Neural cell (in vitro differentiated cells): Measurements from ENCODE around the gene SRRM2.

Experiments used
- CTCF ChIP-seq: fragments of 450-650 bp; IDR thresholded peaks from 2 replicates; pipeline ENCODE4 v1.5.1; 2014; ENCODE audit warnings: antibody characterized with exemption, mild to moderate bottlenecking, moderate library complexity; ENCODE audit not compliant: poor library complexity, severe bottlenecking
- EZH2 ChIP-seq: fragments of 200-600, 300-800 bp; shearing (Covaris generic), sonication (generic); IDR thresholded peaks from 2 replicates; pipeline ENCODE4 v1.6.1; 2014; ENCODE audit warnings: antibody characterized with exemption, low read length, borderline replicate concordance, mild to moderate bottlenecking; ENCODE audit not compliant: insufficient read depth, poor library complexity, severe bottlenecking
- POLR2AphosphoS5 ChIP-seq: IDR thresholded peaks from 2 replicates; pipeline ENCODE4 v1.6.1; 2012
- RAD21 ChIP-seq: fragments of 450-650 bp; conservative IDR thresholded peaks from 2 replicates; pipeline ENCODE4 v1.6.1; 2014; ENCODE audit warnings: antibody characterized with exemption, mild to moderate bottlenecking, moderate library complexity
- REST ChIP-seq: IDR thresholded peaks from 2 replicates; pipeline ENCODE4 v1.6.1; 2012; ENCODE audit warnings: borderline replicate concordance

- no peak for TF ChIP-seq CTCF
- TF ChIP-seq EZH2: no peak
- TF ChIP-seq POLR2AphosphoS5: no peak
- no peak for TF ChIP-seq REST
- TF ChIP-seq RAD21: no peak
These were observed 61.4 kb downstream of the SRRM2 start for GRCh38 chr16:2813771-2814221.
